Common myeloid progenitor, CD34-positive (primary cell): Measurements from ENCODE around the gene C17orf113.

Experiments
- CTCF ChIA-PET: fragments of 350-600 bp; sonication (Branson Sonifier 250); formaldehyde crosslinking; loops from one replicate; lab custom pipeline; 2021; ENCODE audit warnings: antibody characterized with exemption; lab: Charles Lee
- POLR2A ChIA-PET: fragments of 350-600 bp; sonication (Branson Sonifier 250); formaldehyde crosslinking; loops from one replicate; lab custom pipeline; 2021; ENCODE audit warnings: antibody characterized with exemption; lab: Charles Lee
- DNase-seq, 3 donors: peaks; one replicate each; pipeline versions ENCODE4 v3.0.0 to v3.0.0-alpha.2; 2013
- H3K27ac ChIP-seq, 2 experiments: 1 replicate in 1 of 2; 2 replicates in 1 of 2; pipeline ENCODE4 v1.7.0; 2013; ENCODE audit warnings: inconsistent platforms in 2 of 2, low read length in 2 of 2, mild to moderate bottlenecking in 2 of 2, low read depth in 1 of 2, moderate library complexity in 1 of 2; ENCODE audit not compliant: severe bottlenecking in 2 of 2, insufficient read depth in 1 of 2, poor library complexity in 1 of 2
- H3K27me3 ChIP-seq, 5 experiments: replicated peaks in 2 of 5; 1 replicate in 3 of 5; 2 replicates in 2 of 5; pipeline versions ENCODE4 v1.6.1 to v1.7.0; 2013; ENCODE audit warnings: low read length in 4 of 5, mild to moderate bottlenecking in 2 of 5, moderate library complexity in 2 of 5, inconsistent platforms in 1 of 5; ENCODE audit not compliant: insufficient read depth in 5 of 5, control insufficient read depth in 4 of 5
- H3K36me3 ChIP-seq, 4 experiments: 1 replicate in 2 of 4; 2 replicates in 2 of 4; pipeline versions ENCODE4 v1.6.1 to v1.7.0; 2013; ENCODE audit warnings: low read length in 3 of 4, control low read depth in 1 of 4, mild to moderate bottlenecking in 1 of 4; ENCODE audit not compliant: control insufficient read depth in 4 of 4, insufficient read depth in 4 of 4
- H3K4me1 ChIP-seq, 4 experiments: 1 replicate in 3 of 4; 2 replicates in 1 of 4; pipeline versions ENCODE4 v1.6.1 to v1.7.1; 2013; ENCODE audit warnings: low read length in 3 of 4, mild to moderate bottlenecking in 3 of 4, control low read depth in 1 of 4, inconsistent platforms in 1 of 4, moderate library complexity in 1 of 4; ENCODE audit not compliant: control insufficient read depth in 4 of 4, insufficient read depth in 4 of 4; ENCODE audit errors: control extremely low read depth in 1 of 4
- H3K4me3 ChIP-seq, 7 experiments: 1 replicate in 4 of 7; 2 replicates in 3 of 7; pipeline versions ENCODE4 v1.5.1 to v1.7.0; 2013; ENCODE audit warnings: mild to moderate bottlenecking in 7 of 7, low read length in 6 of 7, moderate library complexity in 6 of 7, inconsistent platforms in 2 of 7, low read depth in 2 of 7, control low read depth in 1 of 7; ENCODE audit not compliant: insufficient read depth in 4 of 7, control insufficient read depth in 1 of 7; ENCODE audit errors: extremely low read depth in 1 of 7
- H3K9me3 ChIP-seq, 5 experiments: 1 replicate in 4 of 5; 2 replicates in 1 of 5; pipeline versions ENCODE4 v1.6.1 to v1.7.1; 2013; ENCODE audit warnings: low read length in 4 of 5, mild to moderate bottlenecking in 2 of 5, inconsistent platforms in 1 of 5, low read depth in 1 of 5, moderate library complexity in 1 of 5; ENCODE audit not compliant: control insufficient read depth in 4 of 5, insufficient read depth in 2 of 5; ENCODE audit errors: control extremely low read depth in 1 of 5
- WGBS: methylation state at CpG from one replicate; pipeline ENCODE4 v1.1.5; 2013; ENCODE audit not compliant: insufficient coverage; 5-methylcytosine and 5-hydroxymethylcytosine counted together

C17orf113 gene

GRCh38 chr17:42053731-42054500, 3.5 kb upstream of the C17orf113 start:
- no peaks in the 10 kb centered on the region for H3K9me3 ChIP-seq
- ChIA-PET POLR2A (interaction anchor here (0.6 to 1.4 kb wide), 2 partner anchors 11 to 36 kb away, joined by 3 read pairs; no protein-coding TSS in a partner anchor), CTCF (interaction anchor here (0.6 to 4.1 kb wide), 6 partner anchors 8 to 84 kb away, joined by 3 to 19 read pairs (median 3); partner anchors contain the start of genes DNAJC7 and KAT2A)
- H3K27me3 ChIP-seq = peaks cover 0 to 3% (median 0%) of the 10 kb centered on the region in 5 experiments
- peaks cover 0 to 19% (median 7%) of the 10 kb centered on the region in 4 experiments for H3K4me1 ChIP-seq
- no peak for DNase-seq
- H3K36me3 ChIP-seq = no peaks in the 10 kb centered on the region
- WGBS = 64% methylated on average over 6 of the region's 12 CpGs
- no peak overlapping the region for H3K4me3 ChIP-seq
- no peak overlapping the region for H3K27ac ChIP-seq

DNA sequence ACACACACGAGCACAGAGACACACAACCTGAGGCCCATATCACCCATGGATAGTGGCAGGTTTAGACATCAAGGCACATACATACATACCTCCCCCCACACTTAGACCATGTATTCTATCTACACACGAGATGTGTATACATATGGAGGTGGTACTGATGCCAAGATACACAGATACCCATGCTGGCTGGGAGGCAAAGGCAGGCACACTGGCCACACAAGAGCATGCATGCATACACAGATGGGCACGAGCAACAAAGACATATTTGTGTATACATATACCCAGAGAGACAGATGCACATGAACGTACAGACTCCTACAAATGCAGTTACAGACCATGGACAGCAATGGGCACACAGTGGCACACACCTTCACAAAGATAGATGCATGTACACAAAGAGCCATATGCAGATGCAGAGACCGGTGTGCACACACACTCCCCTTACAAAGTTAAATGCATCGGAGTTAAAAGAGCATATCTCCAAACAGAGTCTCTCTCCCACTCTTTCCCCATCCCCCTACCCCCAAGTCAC, 2.0 kb upstream of the C17orf113 start:
- Histone ChIP-seq H3K4me3 (no peak overlapping the region), H3K27me3 (peaks cover 0 to 3% (median 0%) of the 10 kb centered on the region in 5 experiments), H3K27ac (no peak overlapping the region), H3K36me3 (no peaks in the 10 kb centered on the region), H3K9me3 (no peaks in the 10 kb centered on the region), H3K4me1 (peaks cover 0 to 19% (median 7%) of the 10 kb centered on the region in 4 experiments)
- no peak for DNase-seq
- 96% methylated on average over 3 of the region's 6 CpGs for WGBS
- POLR2A ChIA-PET = no interaction called here
- CTCF ChIA-PET = interaction anchor here (1.6 to 1.9 kb wide), 3 partner anchors 14 to 65 kb away, joined by 5 to 17 read pairs (median 8); no protein-coding TSS in a partner anchor

- POLR2A ChIA-PET = no interaction called here
- WGBS = 99% methylated on average over 7 of the region's 7 CpGs
Measured at GRCh38 chr17:42051645-42052044, 1.2 kb upstream of the C17orf113 start.

GRCh38 chr17:42051013-42051400, 606 bp upstream of the C17orf113 start:
- Histone ChIP-seq H3K27me3 (peaks cover 0 to 3% (median 0%) of the 10 kb centered on the region in 5 experiments), H3K36me3 (no peaks in the 10 kb centered on the region), H3K4me1 (peaks cover 0 to 19% (median 7%) of the 10 kb centered on the region in 4 experiments), H3K9me3 (no peaks in the 10 kb centered on the region), H3K27ac (no peak overlapping the region), H3K4me3 (peak overlapping the region; percentile 26 to 89 (median 51))
- 63% methylated on average over 7 of the region's 8 CpGs for WGBS
- DNase-seq = no peak
- ChIA-PET POLR2A (no interaction called here), CTCF (interaction anchor here (0.7 to 1.9 kb wide), 12 partner anchors 9 to 81 kb away, joined by 3 to 17 read pairs (median 4); partner anchors contain the start of gene DNAJC7)

More at GRCh38 chr17:42051645-42052044, 1.2 kb upstream of the C17orf113 start:
- CTCF ChIA-PET = interaction anchor here (0.8 to 1.9 kb wide), 10 partner anchors 8 to 82 kb away, joined by 3 to 17 read pairs (median 4); no protein-coding TSS in a partner anchor
- Histone ChIP-seq H3K36me3 (no peaks in the 10 kb centered on the region), H3K4me3 (no peak overlapping the region), H3K27me3 (peaks cover 0 to 3% (median 0%) of the 10 kb centered on the region in 5 experiments), H3K27ac (no peak overlapping the region), H3K9me3 (no peaks in the 10 kb centered on the region), H3K4me1 (peaks cover 0 to 19% (median 7%) of the 10 kb centered on the region in 4 experiments)
- no peak for DNase-seq

DNA sequence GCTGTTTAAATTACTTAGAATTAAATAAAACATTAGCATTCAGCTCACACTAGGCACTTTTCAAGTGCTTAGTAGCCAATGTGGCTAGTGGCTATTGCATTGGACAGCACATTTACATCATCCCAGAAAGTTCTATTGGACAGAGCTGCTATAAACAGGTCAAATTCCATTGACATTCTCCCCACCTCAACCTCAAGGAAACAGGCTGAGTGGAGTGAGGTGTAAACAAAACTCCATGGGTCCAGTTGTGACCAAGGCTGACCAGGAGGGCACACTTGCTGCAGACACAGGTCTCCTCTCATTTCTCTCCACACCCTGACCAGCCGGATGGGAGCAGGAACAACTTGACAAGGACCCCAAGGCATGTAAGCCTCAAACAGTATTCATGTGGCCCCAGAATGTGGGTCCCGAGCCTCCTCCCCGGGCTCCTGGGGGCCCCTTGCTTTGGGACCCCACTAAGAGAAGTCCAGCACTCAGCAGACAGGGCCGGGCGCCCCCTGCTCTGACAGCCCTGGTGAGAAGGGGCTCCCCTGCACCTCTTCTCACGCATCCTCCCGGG, 488 bp downstream of the C17orf113 start:
- no peak for DNase-seq
- Histone ChIP-seq H3K27ac (peak overlapping the region in 1 of 2 experiments; percentile 2), H3K4me3 (peak overlapping the region; percentile 49 to 89 (median 70)), H3K27me3 (peaks cover 0 to 3% (median 0%) of the 10 kb centered on the region in 5 experiments), H3K4me1 (peaks cover 0 to 19% (median 7%) of the 10 kb centered on the region in 4 experiments), H3K36me3 (no peaks in the 10 kb centered on the region), H3K9me3 (no peaks in the 10 kb centered on the region)
- CTCF ChIA-PET = interaction anchor here (0.7 to 1.6 kb wide), 12 partner anchors 8 to 132 kb away, joined by 3 to 7 read pairs (median 3); no protein-coding TSS in a partner anchor
- POLR2A ChIA-PET = no interaction called here
- WGBS = 0% methylated on average over 5 of the region's 7 CpGs

GRCh38 chr17:42047343-42047742, 3.1 kb downstream of the C17orf113 start:
- POLR2A ChIA-PET = no interaction called here
- peaks cover 0 to 3% (median 0%) of the 10 kb centered on the region in 5 experiments for H3K27me3 ChIP-seq
- H3K4me3 ChIP-seq = no peak overlapping the region
- CTCF ChIA-PET = no interaction called here
- WGBS = 97% methylated on average over 7 of the region's 12 CpGs
- no peak overlapping the region for H3K27ac ChIP-seq
- DNase-seq = no peak
- no peaks in the 10 kb centered on the region for H3K9me3 ChIP-seq
- H3K4me1 ChIP-seq = peaks cover 0 to 16% (median 7%) of the 10 kb centered on the region in 4 experiments
- H3K36me3 ChIP-seq = peaks cover 0 to 6% (median 0%) of the 10 kb centered on the region in 4 experiments
